Immature natural killer cell (primary cell): ENCODE measurements around the gene PBXIP1. TPM values are rescaled to one million over a fixed set of nuclear protein-coding genes. Genes with fewer than 3 reads are reported as not detected.

ENCODE experiments used
- DNase-seq, 3 donors: peaks; one replicate each; pipeline ENCODE4 v3.0.0; 2022; ENCODE audit warnings: mixed read lengths in 1 of 3
- H3K27ac Mint-ChIP-seq, 6 donors: one replicate each; pipeline ENCODE4 v1.8.0; 2020; ENCODE audit warnings: mixed read lengths in 6 of 6, mild to moderate bottlenecking in 5 of 6, inconsistent platforms in 4 of 6, moderate library complexity in 3 of 6
- H3K27me3 Mint-ChIP-seq, 3 donors: one replicate each; pipeline ENCODE4 v1.8.0; 2020 to 2021; ENCODE audit warnings: low read depth in 3 of 3, mild to moderate bottlenecking in 3 of 3, mixed read lengths in 3 of 3, moderate library complexity in 3 of 3, inconsistent platforms in 1 of 3
- H3K36me3 Mint-ChIP-seq, 3 donors: one replicate each; pipeline ENCODE4 v1.8.0; 2020; ENCODE audit warnings: mixed read lengths in 3 of 3, inconsistent platforms in 2 of 3, mild to moderate bottlenecking in 2 of 3
- H3K4me1 Mint-ChIP-seq, 2 donors: one replicate each; pipeline ENCODE4 v1.8.0; 2020; ENCODE audit warnings: inconsistent platforms in 2 of 2, mild to moderate bottlenecking in 2 of 2, mixed read lengths in 2 of 2, moderate library complexity in 1 of 2
- H3K4me3 Mint-ChIP-seq, 5 donors: one replicate each; pipeline ENCODE4 v1.8.0; 2020; ENCODE audit warnings: mild to moderate bottlenecking in 5 of 5, mixed read lengths in 5 of 5, inconsistent platforms in 3 of 5, moderate library complexity in 3 of 5
- H3K9me3 Mint-ChIP-seq, 6 donors: one replicate each; pipeline ENCODE4 v1.8.0; 2020; ENCODE audit warnings: mild to moderate bottlenecking in 6 of 6, mixed read lengths in 6 of 6, inconsistent platforms in 4 of 6, moderate library complexity in 3 of 6
- polyA plus RNA-seq, 3 donors: library from polyadenylated mRNA; unstranded; fragments of 300-500 nt; fragmentation: Illumina TruSeq; gene quantifications; one replicate each; pipeline ENCODE4 v1.2.3, GENCODE V29; 2021

Gene PBXIP1
- polyA plus RNA-seq, 3 donors from 2014 or later, result 45.1 to 117 (median 94.6) TPM

GRCh38 chr1:154962795-154963330 is 7.0 kb upstream of the PBXIP1 start:
- Mint-ChIP-seq H3K9me3 (no peaks in the 10 kb centered on the region), H3K36me3 (peaks cover 0 to 11% (median 10%) of the 10 kb centered on the region in 3 donors), H3K27ac (peak overlapping the region; percentile 91 to 95 (median 93)), H3K4me3 (peak overlapping the region; percentile 85 to 90 (median 89)), H3K4me1 (peaks cover 22 to 32% of the 10 kb centered on the region in 2 donors), H3K27me3 (peaks cover 0 to 2% (median 2%) of the 10 kb centered on the region in 3 donors)
- DNase-seq, result no peak

GRCh38 chr1:154962156-154962749 is 6.4 kb upstream of the PBXIP1 start:
- H3K27me3 Mint-ChIP-seq, result peaks cover 0 to 4% (median 2%) of the 10 kb centered on the region in 3 donors
- peak overlapping the region; percentile 91 to 95 (median 93) for H3K27ac Mint-ChIP-seq
- H3K9me3 Mint-ChIP-seq, result no peaks in the 10 kb centered on the region
- peak overlapping the region; percentile 85 to 90 (median 89) for H3K4me3 Mint-ChIP-seq
- DNase-seq, result no peak
- peaks cover 0 to 11% (median 10%) of the 10 kb centered on the region in 3 donors for H3K36me3 Mint-ChIP-seq
- peaks cover 23 to 34% of the 10 kb centered on the region in 2 donors for H3K4me1 Mint-ChIP-seq

- Mint-ChIP-seq H3K4me3 (peak within 1 kb of the TSS; percentile 90 to 95 (median 92)), H3K4me1 (peaks cover 30 to 39% of the 10 kb centered on the region in 2 donors), H3K27me3 (peaks cover 0 to 4% (median 2%) of the 10 kb centered on the region in 3 donors), H3K9me3 (no peaks in the 10 kb centered on the region), H3K27ac (peak within 1 kb of the TSS; percentile 91 to 96 (median 95)), H3K36me3 (peaks cover 0 to 11% (median 10%) of the 10 kb centered on the region in 3 donors)
- DNase-seq, result peak; percentile 84 to 86 (median 86)
Observed at GRCh38 chr1:154961207-154962155, 5.6 kb upstream of the PBXIP1 start, which contains the start of gene PYGO2. TSS of gene PYGO2 (minus strand) at chr1:154961782. CDS start at chr1:154961576, 206 bp downstream.

- H3K27ac Mint-ChIP-seq, result peak overlapping the region; percentile 91 to 96 (median 95)
- peaks cover 39 to 48% of the 10 kb centered on the region in 2 donors for H3K4me1 Mint-ChIP-seq
- H3K4me3 Mint-ChIP-seq, result peak overlapping the region; percentile 90 to 95 (median 92)
- H3K36me3 Mint-ChIP-seq, result peaks cover 0 to 10% (median 10%) of the 10 kb centered on the region in 3 donors
- no peaks in the 10 kb centered on the region for H3K9me3 Mint-ChIP-seq
- H3K27me3 Mint-ChIP-seq, result peaks cover 6 to 9% (median 6%) of the 10 kb centered on the region in 3 donors
- no peak for DNase-seq
Observed at GRCh38 chr1:154960446-154961136, 4.7 kb upstream of the PBXIP1 start.

- no peak for DNase-seq
- Mint-ChIP-seq H3K4me3 (peak overlapping the region in 3 of 5 donors; percentile 32 to 95 (median 38)), H3K36me3 (peaks cover 0 to 7% (median 4%) of the 10 kb centered on the region in 3 donors), H3K27ac (peak overlapping the region in 2 of 6 donors; percentile 39 to 62), H3K27me3 (peaks cover 10 to 12% (median 11%) of the 10 kb centered on the region in 3 donors), H3K4me1 (peaks cover 51 to 59% of the 10 kb centered on the region in 2 donors), H3K9me3 (no peaks in the 10 kb centered on the region)
Observed at GRCh38 chr1:154959426-154959780, 3.5 kb upstream of the PBXIP1 start.

GRCh38 chr1:154958681-154959425 is 3.0 kb upstream of the PBXIP1 start:
- no peaks in the 10 kb centered on the region for H3K9me3 Mint-ChIP-seq
- H3K27ac Mint-ChIP-seq, result peak overlapping the region in 5 of 6 donors; percentile 19 to 61 (median 50)
- peaks cover 0 to 5% (median 4%) of the 10 kb centered on the region in 3 donors for H3K36me3 Mint-ChIP-seq
- no peak for DNase-seq
- H3K4me1 Mint-ChIP-seq, result peaks cover 56 to 63% of the 10 kb centered on the region in 2 donors
- H3K27me3 Mint-ChIP-seq, result peaks cover 10 to 12% (median 11%) of the 10 kb centered on the region in 3 donors
- H3K4me3 Mint-ChIP-seq, result peak overlapping the region in 1 of 5 donors; percentile 36

- Mint-ChIP-seq H3K27me3 (peaks cover 10 to 12% (median 11%) of the 10 kb centered on the region in 3 donors), H3K9me3 (no peaks in the 10 kb centered on the region), H3K27ac (peak overlapping the region in 4 of 6 donors; percentile 34 to 61 (median 46)), H3K4me1 (peaks cover 63 to 64% of the 10 kb centered on the region in 2 donors), H3K36me3 (no peaks in the 10 kb centered on the region), H3K4me3 (no peak overlapping the region)
- no peak for DNase-seq
Observed at GRCh38 chr1:154958036-154958435, 2.1 kb upstream of the PBXIP1 start.

- Mint-ChIP-seq H3K27ac (peak overlapping the region; percentile 34 to 99 (median 92)), H3K27me3 (peaks cover 11 to 13% (median 11%) of the 10 kb centered on the region in 3 donors), H3K4me3 (peak overlapping the region in 4 of 5 donors; percentile 44 to 50 (median 46)), H3K4me1 (peaks cover 65% of the 10 kb centered on the region in 2 donors), H3K36me3 (no peaks in the 10 kb centered on the region), H3K9me3 (no peaks in the 10 kb centered on the region)
- DNase-seq, result no peak
Observed at GRCh38 chr1:154957091-154957657, 1.3 kb upstream of the PBXIP1 start.

- H3K4me3 Mint-ChIP-seq, result peak overlapping the region; percentile 93 to 97 (median 95)
- H3K36me3 Mint-ChIP-seq, result no peaks in the 10 kb centered on the region
- no peak for DNase-seq
- H3K27me3 Mint-ChIP-seq, result peaks cover 11 to 13% (median 12%) of the 10 kb centered on the region in 3 donors
- no peaks in the 10 kb centered on the region for H3K9me3 Mint-ChIP-seq
- peaks cover 68 to 69% of the 10 kb centered on the region in 2 donors for H3K4me1 Mint-ChIP-seq
- H3K27ac Mint-ChIP-seq, result peak overlapping the region; percentile 92 to 100 (median 98)
Observed at GRCh38 chr1:154956544-154956941, 644 bp upstream of the PBXIP1 start.

GRCh38 chr1:154955039-154955717 is 721 bp downstream of the PBXIP1 start:
- Mint-ChIP-seq H3K27me3 (peaks cover 9 to 15% (median 13%) of the 10 kb centered on the region in 3 donors), H3K27ac (peak overlapping the region; percentile 92 to 100 (median 98)), H3K9me3 (no peaks in the 10 kb centered on the region), H3K36me3 (peaks cover 0 to 4% (median 0%) of the 10 kb centered on the region in 3 donors), H3K4me1 (peaks cover 65% of the 10 kb centered on the region in 2 donors), H3K4me3 (peak overlapping the region; percentile 93 to 97 (median 95))
- peak; percentile 83 to 90 (median 87) for DNase-seq

- Mint-ChIP-seq H3K9me3 (no peaks in the 10 kb centered on the region), H3K27me3 (peaks cover 9 to 15% (median 13%) of the 10 kb centered on the region in 3 donors), H3K27ac (peak overlapping the region; percentile 92 to 100 (median 98)), H3K36me3 (peaks cover 0 to 4% (median 0%) of the 10 kb centered on the region in 3 donors), H3K4me3 (peak overlapping the region; percentile 93 to 97 (median 95)), H3K4me1 (peaks cover 63 to 64% of the 10 kb centered on the region in 2 donors)
- DNase-seq, result no peak
Observed at GRCh38 chr1:154954541-154954940, 1.4 kb downstream of the PBXIP1 start.
